NCI-H526 treated with DMSO at 0.1 percent for 48 hours (cell line): ENCODE results near the gene TCF23.
"Not testable (repeated sequence)": the region's sequence is repeated elsewhere in the genome, so short reads cannot be mapped to it uniquely, and the experiment has no call there.

ENCODE experiments used
- DNase-seq: peaks from one replicate; lab custom pipeline; 2025; lab: John Stamatoyannopoulos, UW

Gene TCF23

GRCh38 chr2:27148801-27149439, at the start of gene TCF23:
TCF23 (plus strand) TSS chr2:27149004; CDS start chr2:27149134, 130 bp downstream.
- no peak for DNase-seq

GRCh38 chr2:27099334-27099955, 49.4 kb upstream of the TCF23 start:
- no peak for DNase-seq

- no peak for DNase-seq
These were observed 48.8 kb upstream of the TCF23 start for GRCh38 chr2:27100036-27100435.

GRCh38 chr2:27102329-27102728, 46.5 kb upstream of the TCF23 start:
- DNase-seq = no peak

- DNase-seq = no peak
These were observed 42.8 kb upstream of the TCF23 start for GRCh38 chr2:27105981-27106380.

GRCh38 chr2:27108221-27108620, 40.6 kb upstream of the TCF23 start:
- DNase-seq = no peak

- DNase-seq = no peak
These were observed 39.7 kb upstream of the TCF23 start for GRCh38 chr2:27109083-27109482.

GRCh38 chr2:27110603-27111352, 38.0 kb upstream of the TCF23 start:
- not testable (repeated sequence) for DNase-seq

- not testable (repeated sequence) for DNase-seq
These were observed 37.3 kb upstream of the TCF23 start for GRCh38 chr2:27111392-27112078.

GRCh38 chr2:27115519-27115918, 33.3 kb upstream of the TCF23 start:
- no peak for DNase-seq

- no peak for DNase-seq
These were observed 30.7 kb upstream of the TCF23 start for GRCh38 chr2:27117995-27118524.

- DNase-seq = peak; percentile 22
These were observed 30.1 kb upstream of the TCF23 start, which contains the start of gene CGREF1 for GRCh38 chr2:27118525-27119329. CGREF1 (minus strand) TSS chr2:27119128; CDS start chr2:27104366, 14,762 bp downstream.

- DNase-seq = not testable (repeated sequence)
These were observed 29.5 kb upstream of the TCF23 start for GRCh38 chr2:27119330-27119670.

GRCh38 chr2:27121906-27122305, 26.9 kb upstream of the TCF23 start:
- DNase-seq = no peak

GRCh38 chr2:27122791-27123190, 26.0 kb upstream of the TCF23 start:
- DNase-seq = no peak

- DNase-seq = no peak
These were observed 25.3 kb upstream of the TCF23 start, which contains the start of gene ABHD1 for GRCh38 chr2:27123302-27124150. ABHD1 (plus strand) TSS chr2:27123815; CDS start chr2:27123949, 134 bp downstream.

- DNase-seq = no peak
These were observed 23.7 kb upstream of the TCF23 start for GRCh38 chr2:27125104-27125503.

GRCh38 chr2:27126252-27126710, 22.5 kb upstream of the TCF23 start:
- DNase-seq = no peak

- no peak for DNase-seq
These were observed 20.7 kb upstream of the TCF23 start for GRCh38 chr2:27127883-27128667.
